ENCODE data around the gene GADD45GIP1.

- TF ChIP-seq CTCF (conservative IDR thresholded peaks at IDR 0.05 in 1 of 2, IDR thresholded peaks at IDR 0.05 in 1 of 2; ENCODE audit: low read depth in 1 of 2, low read length in 2 of 2): peak; percentile 54 to 73
- TF ChIP-seq EZH2 (IDR thresholded peaks at IDR 0.05; ENCODE audit: low read length, missing control alignments): no peak
Observed at GRCh38 chr19:12983542-12984142, 26.6 kb upstream of the GADD45GIP1 start.
